Measurements from ENCODE around the gene CRTC1. TPM values are rescaled to one million over a fixed set of nuclear protein-coding genes. Genes with fewer than 3 reads are reported as not detected.
A peak's percentile ranks its signal among the peaks of the same experiment; 100 is the strongest.

The CRTC1 gene
- total and polyA plus RNA-seq, 2 of the 13 experiments (the other 11 are each of a cell fraction or from before 2014, with no cell fraction given) = 2.0 to 2.7 TPM

DNA sequence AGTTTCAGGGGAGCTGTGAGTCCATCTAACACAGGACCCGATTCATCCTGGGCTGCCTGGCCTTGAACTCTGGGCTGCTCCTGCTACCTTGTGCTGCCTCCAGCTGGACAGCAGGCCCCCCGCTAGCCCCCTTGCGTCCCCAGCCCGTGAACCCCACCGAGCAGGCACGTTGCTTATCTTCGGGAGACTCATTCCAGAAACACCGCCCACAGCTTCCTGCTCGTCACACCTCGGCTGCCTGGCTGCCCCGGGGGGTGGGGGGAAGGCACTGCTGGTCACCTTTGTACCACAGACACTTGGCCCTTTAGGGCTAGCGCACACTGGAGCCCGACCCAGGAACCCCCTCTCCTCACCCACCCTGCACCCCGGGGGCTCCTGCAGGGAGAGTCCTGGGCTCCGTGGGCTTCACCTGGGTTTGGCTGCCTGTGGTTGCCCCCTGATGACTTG lies 48.1 kb downstream of the CRTC1 start (continued):
- TF ChIP-seq, protein P1, sequence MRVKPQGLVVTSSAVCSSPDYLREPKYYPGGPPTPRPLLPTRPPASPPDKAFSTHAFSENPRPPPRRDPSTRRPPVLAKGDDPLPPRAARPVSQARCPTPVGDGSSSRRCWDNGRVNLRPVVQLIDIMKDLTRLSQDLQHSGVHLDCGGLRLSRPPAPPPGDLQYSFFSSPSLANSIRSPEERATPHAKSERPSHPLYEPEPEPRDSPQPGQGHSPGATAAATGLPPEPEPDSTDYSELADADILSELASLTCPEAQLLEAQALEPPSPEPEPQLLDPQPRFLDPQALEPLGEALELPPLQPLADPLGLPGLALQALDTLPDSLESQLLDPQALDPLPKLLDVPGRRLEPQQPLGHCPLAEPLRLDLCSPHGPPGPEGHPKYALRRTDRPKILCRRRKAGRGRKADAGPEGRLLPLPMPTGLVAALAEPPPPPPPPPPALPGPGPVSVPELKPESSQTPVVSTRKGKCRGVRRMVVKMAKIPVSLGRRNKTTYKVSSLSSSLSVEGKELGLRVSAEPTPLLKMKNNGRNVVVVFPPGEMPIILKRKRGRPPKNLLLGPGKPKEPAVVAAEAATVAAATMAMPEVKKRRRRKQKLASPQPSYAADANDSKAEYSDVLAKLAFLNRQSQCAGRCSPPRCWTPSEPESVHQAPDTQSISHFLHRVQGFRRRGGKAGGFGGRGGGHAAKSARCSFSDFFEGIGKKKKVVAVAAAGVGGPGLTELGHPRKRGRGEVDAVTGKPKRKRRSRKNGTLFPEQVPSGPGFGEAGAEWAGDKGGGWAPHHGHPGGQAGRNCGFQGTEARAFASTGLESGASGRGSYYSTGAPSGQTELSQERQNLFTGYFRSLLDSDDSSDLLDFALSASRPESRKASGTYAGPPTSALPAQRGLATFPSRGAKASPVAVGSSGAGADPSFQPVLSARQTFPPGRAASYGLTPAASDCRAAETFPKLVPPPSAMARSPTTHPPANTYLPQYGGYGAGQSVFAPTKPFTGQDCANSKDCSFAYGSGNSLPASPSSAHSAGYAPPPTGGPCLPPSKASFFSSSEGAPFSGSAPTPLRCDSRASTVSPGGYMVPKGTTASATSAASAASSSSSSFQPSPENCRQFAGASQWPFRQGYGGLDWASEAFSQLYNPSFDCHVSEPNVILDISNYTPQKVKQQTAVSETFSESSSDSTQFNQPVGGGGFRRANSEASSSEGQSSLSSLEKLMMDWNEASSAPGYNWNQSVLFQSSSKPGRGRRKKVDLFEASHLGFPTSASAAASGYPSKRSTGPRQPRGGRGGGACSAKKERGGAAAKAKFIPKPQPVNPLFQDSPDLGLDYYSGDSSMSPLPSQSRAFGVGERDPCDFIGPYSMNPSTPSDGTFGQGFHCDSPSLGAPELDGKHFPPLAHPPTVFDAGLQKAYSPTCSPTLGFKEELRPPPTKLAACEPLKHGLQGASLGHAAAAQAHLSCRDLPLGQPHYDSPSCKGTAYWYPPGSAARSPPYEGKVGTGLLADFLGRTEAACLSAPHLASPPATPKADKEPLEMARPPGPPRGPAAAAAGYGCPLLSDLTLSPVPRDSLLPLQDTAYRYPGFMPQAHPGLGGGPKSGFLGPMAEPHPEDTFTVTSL (CRISPR knock-in tag; IDR thresholded peaks at IDR 0.05; ENCODE audit: borderline replicate concordance) = 0 out of 2 replicates have a peak, but pooled peaks have one; percentile 49
- TF ChIP-seq, protein P2, sequence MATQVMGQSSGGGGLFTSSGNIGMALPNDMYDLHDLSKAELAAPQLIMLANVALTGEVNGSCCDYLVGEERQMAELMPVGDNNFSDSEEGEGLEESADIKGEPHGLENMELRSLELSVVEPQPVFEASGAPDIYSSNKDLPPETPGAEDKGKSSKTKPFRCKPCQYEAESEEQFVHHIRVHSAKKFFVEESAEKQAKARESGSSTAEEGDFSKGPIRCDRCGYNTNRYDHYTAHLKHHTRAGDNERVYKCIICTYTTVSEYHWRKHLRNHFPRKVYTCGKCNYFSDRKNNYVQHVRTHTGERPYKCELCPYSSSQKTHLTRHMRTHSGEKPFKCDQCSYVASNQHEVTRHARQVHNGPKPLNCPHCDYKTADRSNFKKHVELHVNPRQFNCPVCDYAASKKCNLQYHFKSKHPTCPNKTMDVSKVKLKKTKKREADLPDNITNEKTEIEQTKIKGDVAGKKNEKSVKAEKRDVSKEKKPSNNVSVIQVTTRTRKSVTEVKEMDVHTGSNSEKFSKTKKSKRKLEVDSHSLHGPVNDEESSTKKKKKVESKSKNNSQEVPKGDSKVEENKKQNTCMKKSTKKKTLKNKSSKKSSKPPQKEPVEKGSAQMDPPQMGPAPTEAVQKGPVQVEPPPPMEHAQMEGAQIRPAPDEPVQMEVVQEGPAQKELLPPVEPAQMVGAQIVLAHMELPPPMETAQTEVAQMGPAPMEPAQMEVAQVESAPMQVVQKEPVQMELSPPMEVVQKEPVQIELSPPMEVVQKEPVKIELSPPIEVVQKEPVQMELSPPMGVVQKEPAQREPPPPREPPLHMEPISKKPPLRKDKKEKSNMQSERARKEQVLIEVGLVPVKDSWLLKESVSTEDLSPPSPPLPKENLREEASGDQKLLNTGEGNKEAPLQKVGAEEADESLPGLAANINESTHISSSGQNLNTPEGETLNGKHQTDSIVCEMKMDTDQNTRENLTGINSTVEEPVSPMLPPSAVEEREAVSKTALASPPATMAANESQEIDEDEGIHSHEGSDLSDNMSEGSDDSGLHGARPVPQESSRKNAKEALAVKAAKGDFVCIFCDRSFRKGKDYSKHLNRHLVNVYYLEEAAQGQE (IDR thresholded peaks at IDR 0.05; ENCODE audit: borderline replicate concordance in 1 of 2, low read depth in 1 of 2, low read length in 2 of 2) = no peak
- TF ChIP-seq MZF1 (CRISPR knock-in tag; IDR thresholded peaks at IDR 0.05; ENCODE audit: borderline replicate concordance) (no peak), ZNF317 (CRISPR knock-in tag; IDR thresholded peaks at IDR 0.05) (no peak), CEBPG (CRISPR knock-in tag; IDR thresholded peaks at IDR 0.05) (no peak), ZNF296 (CRISPR knock-in tag; conservative IDR thresholded peaks at IDR 0.05) (no peak), SIN3B (IDR thresholded peaks at IDR 0.05; ENCODE audit: low read length) (no peak), ARID2 (CRISPR knock-in tag; IDR thresholded peaks at IDR 0.05; ENCODE audit: borderline replicate concordance) (no peak)
- TF ChIP-seq, protein P3, sequence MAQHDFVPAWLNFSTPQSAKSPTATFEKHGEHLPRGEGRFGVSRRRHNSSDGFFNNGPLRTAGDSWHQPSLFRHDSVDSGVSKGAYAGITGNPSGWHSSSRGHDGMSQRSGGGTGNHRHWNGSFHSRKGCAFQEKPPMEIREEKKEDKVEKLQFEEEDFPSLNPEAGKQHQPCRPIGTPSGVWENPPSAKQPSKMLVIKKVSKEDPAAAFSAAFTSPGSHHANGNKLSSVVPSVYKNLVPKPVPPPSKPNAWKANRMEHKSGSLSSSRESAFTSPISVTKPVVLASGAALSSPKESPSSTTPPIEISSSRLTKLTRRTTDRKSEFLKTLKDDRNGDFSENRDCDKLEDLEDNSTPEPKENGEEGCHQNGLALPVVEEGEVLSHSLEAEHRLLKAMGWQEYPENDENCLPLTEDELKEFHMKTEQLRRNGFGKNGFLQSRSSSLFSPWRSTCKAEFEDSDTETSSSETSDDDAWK (CRISPR knock-in tag; IDR thresholded peaks at IDR 0.05) = no peak
- TF ChIP-seq, protein P4, sequence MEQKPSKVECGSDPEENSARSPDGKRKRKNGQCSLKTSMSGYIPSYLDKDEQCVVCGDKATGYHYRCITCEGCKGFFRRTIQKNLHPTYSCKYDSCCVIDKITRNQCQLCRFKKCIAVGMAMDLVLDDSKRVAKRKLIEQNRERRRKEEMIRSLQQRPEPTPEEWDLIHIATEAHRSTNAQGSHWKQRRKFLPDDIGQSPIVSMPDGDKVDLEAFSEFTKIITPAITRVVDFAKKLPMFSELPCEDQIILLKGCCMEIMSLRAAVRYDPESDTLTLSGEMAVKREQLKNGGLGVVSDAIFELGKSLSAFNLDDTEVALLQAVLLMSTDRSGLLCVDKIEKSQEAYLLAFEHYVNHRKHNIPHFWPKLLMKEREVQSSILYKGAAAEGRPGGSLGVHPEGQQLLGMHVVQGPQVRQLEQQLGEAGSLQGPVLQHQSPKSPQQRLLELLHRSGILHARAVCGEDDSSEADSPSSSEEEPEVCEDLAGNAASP (CRISPR knock-in tag; IDR thresholded peaks at IDR 0.05; ENCODE audit: borderline replicate concordance) = peak; percentile 55; the same call in 1 of the 2 replicates
- TF ChIP-seq, protein P5, sequence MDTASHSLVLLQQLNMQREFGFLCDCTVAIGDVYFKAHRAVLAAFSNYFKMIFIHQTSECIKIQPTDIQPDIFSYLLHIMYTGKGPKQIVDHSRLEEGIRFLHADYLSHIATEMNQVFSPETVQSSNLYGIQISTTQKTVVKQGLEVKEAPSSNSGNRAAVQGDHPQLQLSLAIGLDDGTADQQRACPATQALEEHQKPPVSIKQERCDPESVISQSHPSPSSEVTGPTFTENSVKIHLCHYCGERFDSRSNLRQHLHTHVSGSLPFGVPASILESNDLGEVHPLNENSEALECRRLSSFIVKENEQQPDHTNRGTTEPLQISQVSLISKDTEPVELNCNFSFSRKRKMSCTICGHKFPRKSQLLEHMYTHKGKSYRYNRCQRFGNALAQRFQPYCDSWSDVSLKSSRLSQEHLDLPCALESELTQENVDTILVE (CRISPR knock-in tag; IDR thresholded peaks at IDR 0.05) = no peak
- TF ChIP-seq, protein P6, sequence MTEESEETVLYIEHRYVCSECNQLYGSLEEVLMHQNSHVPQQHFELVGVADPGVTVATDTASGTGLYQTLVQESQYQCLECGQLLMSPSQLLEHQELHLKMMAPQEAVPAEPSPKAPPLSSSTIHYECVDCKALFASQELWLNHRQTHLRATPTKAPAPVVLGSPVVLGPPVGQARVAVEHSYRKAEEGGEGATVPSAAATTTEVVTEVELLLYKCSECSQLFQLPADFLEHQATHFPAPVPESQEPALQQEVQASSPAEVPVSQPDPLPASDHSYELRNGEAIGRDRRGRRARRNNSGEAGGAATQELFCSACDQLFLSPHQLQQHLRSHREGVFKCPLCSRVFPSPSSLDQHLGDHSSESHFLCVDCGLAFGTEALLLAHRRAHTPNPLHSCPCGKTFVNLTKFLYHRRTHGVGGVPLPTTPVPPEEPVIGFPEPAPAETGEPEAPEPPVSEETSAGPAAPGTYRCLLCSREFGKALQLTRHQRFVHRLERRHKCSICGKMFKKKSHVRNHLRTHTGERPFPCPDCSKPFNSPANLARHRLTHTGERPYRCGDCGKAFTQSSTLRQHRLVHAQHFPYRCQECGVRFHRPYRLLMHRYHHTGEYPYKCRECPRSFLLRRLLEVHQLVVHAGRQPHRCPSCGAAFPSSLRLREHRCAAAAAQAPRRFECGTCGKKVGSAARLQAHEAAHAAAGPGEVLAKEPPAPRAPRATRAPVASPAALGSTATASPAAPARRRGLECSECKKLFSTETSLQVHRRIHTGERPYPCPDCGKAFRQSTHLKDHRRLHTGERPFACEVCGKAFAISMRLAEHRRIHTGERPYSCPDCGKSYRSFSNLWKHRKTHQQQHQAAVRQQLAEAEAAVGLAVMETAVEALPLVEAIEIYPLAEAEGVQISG (CRISPR knock-in tag; IDR thresholded peaks at IDR 0.05) = 0 out of 2 replicates have a peak, but pooled peaks have one; percentile 54

Data from HepG2 (cell line).